HepG2 (cell line): ENCODE data around the gene DUSP15. TPM values are rescaled to one million over a fixed set of nuclear protein-coding genes. Genes with fewer than 3 reads are reported as not detected.

Experiments used
- ATAC-seq: fragments of 200-7000 bp; cut with Tn5 transposase; 3 replicates; pipeline ENCODE4 v1.9.1; 2020; ENCODE audit warnings: mild to moderate bottlenecking, moderate library complexity
- BruUV-seq: library from RNA; stranded (reverse); fragments of 400-500 nt; replicated peaks from 2 replicates; lab custom pipeline; 2021; lab: Mats Ljungman, UMichigan
- CTCF ChIA-PET: fragments of 300-600 bp; formaldehyde crosslinking; extraction: SDS; loops from one replicate; lab custom pipeline; 2021; ENCODE audit warnings: low total read pairs, inconsistent platforms, low intra/inter-chr PET ratio; lab: Yijun Ruan, JAX
- POLR2A ChIA-PET: fragments of 350-600 bp; sonication (Branson Sonifier 250); formaldehyde crosslinking; loops from one replicate; lab custom pipeline; 2020; ENCODE audit warnings: antibody characterized with exemption, inconsistent platforms; lab: Yijun Ruan, JAX
- DNase-seq: peaks from one replicate; pipeline ENCODE4 v3.0.0-alpha.2; 2015; ENCODE audit warnings: low spot score
- FAIRE-seq: peaks from 3 replicates; lab custom pipeline; 2011; peaks lifted over from hg19 to GRCh38; lab: Jason Lieb, UNC
- H2AFZ ChIP-seq: one replicate; pipeline ENCODE4 v1.6.1; 2011; ENCODE audit warnings: low read length, inconsistent platforms
- H3K27ac ChIP-seq: fragments of 300-600 bp; 3 replicates; pipeline ENCODE4 v1.8.0; 2011; ENCODE audit warnings: mixed run types, mild to moderate bottlenecking, mixed read lengths, low read length, inconsistent platforms; ENCODE audit not compliant: insufficient read depth; ENCODE audit errors: extremely low read length
- H3K27me3 ChIP-seq, 2 experiments: fragments of 200-600 bp in 1 of 2; 2 replicates in 1 of 2; 3 replicates in 1 of 2; pipeline versions ENCODE4 v1.6.0 to v1.8.0; 2011; ENCODE audit warnings: low read length in 2 of 2, mild to moderate bottlenecking in 2 of 2, moderate library complexity in 2 of 2, inconsistent platforms in 1 of 2; ENCODE audit not compliant: insufficient read depth in 2 of 2, control insufficient read depth in 1 of 2
- H3K36me3 ChIP-seq, 2 experiments: fragments of 200-600 bp in 1 of 2; replicated peaks in 1 of 2; 2 replicates in 1 of 2; 3 replicates in 1 of 2; pipeline versions ENCODE4 v1.5.1 to v1.8.0; 2011; ENCODE audit warnings: low read length in 2 of 2, inconsistent platforms in 1 of 2; ENCODE audit not compliant: insufficient read depth in 2 of 2, control insufficient read depth in 1 of 2
- H3K4me1 ChIP-seq: 2 replicates; pipeline ENCODE4 v1.5.1; 2012; ENCODE audit warnings: low read length, inconsistent platforms; ENCODE audit not compliant: insufficient read depth
- H3K4me2 ChIP-seq: 2 replicates; pipeline ENCODE4 v1.6.0; 2011; ENCODE audit warnings: low read depth, low read length, inconsistent platforms
- H3K4me3 ChIP-seq, 3 experiments: fragments of 200-600 bp in 1 of 3; sonication (generic), shearing (Covaris generic) in 1 of 3; replicated peaks in 1 of 3; 2 replicates each; pipeline ENCODE4 v1.5.1; 2011 to 2016; ENCODE audit warnings: low read length in 3 of 3, inconsistent platforms in 2 of 3, low read depth in 2 of 3, mild to moderate bottlenecking in 2 of 3, control low read depth in 1 of 3, mixed read lengths in 1 of 3; ENCODE audit not compliant: insufficient read depth in 1 of 3
- H3K79me2 ChIP-seq: one replicate; pipeline ENCODE4 v1.6.1; 2011; ENCODE audit warnings: low read length, inconsistent platforms; ENCODE audit not compliant: insufficient read depth
- H3K9ac ChIP-seq: 2 replicates; pipeline ENCODE4 v1.6.0; 2011; ENCODE audit warnings: mild to moderate bottlenecking, low read depth, low read length, inconsistent platforms; ENCODE audit not compliant: insufficient read depth
- H3K9me3 ChIP-seq: 2 replicates; pipeline ENCODE4 v1.5.1; 2012; ENCODE audit warnings: mild to moderate bottlenecking, low read length
- H4K20me1 ChIP-seq: 2 replicates; pipeline ENCODE4 v1.6.0; 2011; ENCODE audit warnings: inconsistent platforms, mild to moderate bottlenecking, low read length, moderate library complexity; ENCODE audit not compliant: insufficient read depth
- MAF1 ChIP-seq: sonication (generic); formaldehyde crosslinking; IDR thresholded peaks from 2 replicates; pipeline ENCODE4 v1.5.0; 2020; ENCODE audit warnings: missing genetic modification reagents, borderline replicate concordance
- MLX ChIP-seq: IDR thresholded peaks from 2 replicates; pipeline ENCODE4 v1.6.1; 2016
- MXD3 ChIP-seq: IDR thresholded peaks from 2 replicates; pipeline ENCODE4 v1.6.1; 2016; ENCODE audit warnings: mild to moderate bottlenecking, missing biosample characterization, missing genetic modification reagents
- TFAP4 ChIP-seq: sonication (generic); IDR thresholded peaks from 2 replicates; pipeline ENCODE4 v1.6.1; 2016; ENCODE audit warnings: low read depth, borderline replicate concordance
- TRIM22 ChIP-seq: fragments of 450-650 bp; IDR thresholded peaks from 2 replicates; pipeline ENCODE4 v1.6.1; 2017
- ZNF282 ChIP-seq: fragments of 450-650 bp; IDR thresholded peaks from 2 replicates; pipeline ENCODE4 v1.6.1; 2018; ENCODE audit not compliant: partially characterized antibody
- WGBS: methylation state at CpG from one replicate; pipeline ENCODE4 v1.1.6; 2017; ENCODE audit warnings: low lambda C conversion rate; 5-methylcytosine and 5-hydroxymethylcytosine counted together
- in situ Hi-C: cut with HindIII; loops from 2 replicates; pipeline ENCODE4 v1.10.0; 2017; ENCODE audit warnings: low pct_unique_long_range_greater_than_20kb; ENCODE audit not compliant: extremely low pct_ligation_motif_present
- intact Hi-C: fragments of 100-400 bp; cut with micrococcal nuclease; formaldehyde crosslinking; loops from one replicate; pipeline ENCODE4 v1.10.0; 2022; ENCODE audit not compliant: unreplicated experiment
- polyA plus RNA-seq, 8 experiments: library from polyadenylated mRNA; depleted of rRNA in 3 of 8; stranded (reverse) in 7 of 8; unstranded in 1 of 8; fragments of >200 nt; fragmentation: Illumina TruSeq in 4 of 8; extraction: Trizol in 4 of 8; gene quantifications; 2 replicates each; pipeline versions ENCODE4 v1.2.1 to v1.2.3, GENCODE V29; 2011 to 2016; ENCODE audit warnings: low read depth in 4 of 8, missing spikeins in 1 of 8, mixed read lengths in 1 of 8; ENCODE audit not compliant: insufficient read depth in 1 of 8
- total RNA-seq, 5 experiments: library from RNA; depleted of rRNA; stranded (reverse); fragments of >200 nt; fragmentation: Illumina TruSeq; extraction: Trizol; gene quantifications; 2 replicates each; pipeline ENCODE4 v1.2.3, GENCODE V29; 2016; ENCODE audit warnings: low read depth in 1 of 5

DUSP15 gene
- total and polyA plus RNA-seq, 2 of the 13 experiments (the other 11 are each of a cell fraction or from before 2014, with no cell fraction given), result 0.17 to 0.93 TPM

GRCh38 chr20:31853481-31853880 is 16.8 kb downstream of the DUSP15 start (continued):
- no peak for TF ChIP-seq TFAP4
- TF ChIP-seq MLX (CRISPR knock-in tag), result no peak
- no peak for TF ChIP-seq MAF1 (CRISPR knock-in tag)

- Histone ChIP-seq H3K27ac (no peak overlapping the region), H3K9ac (no peak overlapping the region), H3K9me3 (no peaks in the 10 kb centered on the region), H3K4me3 (no peak overlapping the region), H3K4me2 (no peak overlapping the region), H3K4me1 (no peaks in the 10 kb centered on the region), H3K79me2 (no peaks in the 10 kb centered on the region), H2AFZ (no peak overlapping the region), H3K27me3 (peaks cover 22 to 51% of the 10 kb centered on the region in 2 experiments), H3K36me3 (no peaks in the 10 kb centered on the region), H4K20me1 (no peaks in the 10 kb centered on the region)
- BruUV-seq, result no TSS peak
- FAIRE-seq (no peak), DNase-seq (no peak), ATAC-seq (no peak)
- ChIA-PET CTCF (interaction anchor here (3.1 to 4.7 kb wide), 2 partner anchors 101 to 180 kb away, joined by 47 to 64 read pairs; partner anchors contain the start of gene PDRG1), POLR2A (interaction anchor here (0.9 kb wide), 1 partner anchor 100 kb away, joined by 3 read pairs; the partner anchor contains the start of gene PDRG1)
- in situ Hi-C loops, result no loop called here
- intact Hi-C loops, result loop anchor here (5.0 kb wide), 1 partner anchor 166 kb away; no protein-coding TSS in a partner anchor
- 11% methylated on average over 10 of the region's 11 CpGs for WGBS
- TF ChIP-seq MXD3 (CRISPR knock-in tag) (no peak), TRIM22 (peak; percentile 67; the same call in 1 of the 2 replicates), ZNF282 (peak; percentile 65)
Observed at GRCh38 chr20:31851240-31851955, 18.9 kb downstream of the DUSP15 start.
